Measurements from ENCODE around the gene INHA.

The INHA gene, protein sequence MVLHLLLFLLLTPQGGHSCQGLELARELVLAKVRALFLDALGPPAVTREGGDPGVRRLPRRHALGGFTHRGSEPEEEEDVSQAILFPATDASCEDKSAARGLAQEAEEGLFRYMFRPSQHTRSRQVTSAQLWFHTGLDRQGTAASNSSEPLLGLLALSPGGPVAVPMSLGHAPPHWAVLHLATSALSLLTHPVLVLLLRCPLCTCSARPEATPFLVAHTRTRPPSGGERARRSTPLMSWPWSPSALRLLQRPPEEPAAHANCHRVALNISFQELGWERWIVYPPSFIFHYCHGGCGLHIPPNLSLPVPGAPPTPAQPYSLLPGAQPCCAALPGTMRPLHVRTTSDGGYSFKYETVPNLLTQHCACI

DNA sequence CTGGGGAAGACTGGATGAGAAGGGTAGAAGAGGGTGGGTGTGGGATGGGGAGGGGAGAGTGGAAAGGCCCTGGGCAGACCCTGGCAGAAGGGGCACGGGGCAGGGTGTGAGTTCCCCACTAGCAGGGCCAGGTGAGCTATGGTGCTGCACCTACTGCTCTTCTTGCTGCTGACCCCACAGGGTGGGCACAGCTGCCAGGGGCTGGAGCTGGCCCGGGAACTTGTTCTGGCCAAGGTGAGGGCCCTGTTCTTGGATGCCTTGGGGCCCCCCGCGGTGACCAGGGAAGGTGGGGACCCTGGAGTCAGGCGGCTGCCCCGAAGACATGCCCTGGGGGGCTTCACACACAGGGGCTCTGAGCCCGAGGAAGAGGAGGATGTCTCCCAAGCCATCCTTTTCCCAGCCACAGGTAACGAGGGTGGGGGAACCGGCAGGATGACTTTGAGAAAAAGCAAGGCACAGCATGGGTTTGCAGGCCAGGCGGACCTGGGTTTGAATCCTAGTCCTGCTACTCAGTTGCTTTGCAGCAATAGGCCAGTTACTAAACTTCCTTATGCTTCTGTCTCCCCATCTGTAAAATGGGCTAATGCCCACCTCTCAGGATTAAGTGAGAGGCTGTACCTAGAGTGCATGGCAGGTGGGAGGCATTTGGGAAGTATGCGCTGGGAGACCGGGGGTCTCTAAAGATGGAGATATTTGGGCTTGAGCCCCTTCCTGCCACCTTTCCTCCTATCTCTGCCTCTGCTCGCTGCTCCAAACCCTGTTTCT is at the start of gene INHA:
INHA (plus strand) TSS at position 74 of the 765 bp plus-strand sequence; CDS start at position 139, 65 bp downstream.
- DNase-seq: peak in 3 of 10 donors; percentile 3 to 75 (median 59)
- intact Hi-C loops (cut with DNase I): no loop called here

DNA sequence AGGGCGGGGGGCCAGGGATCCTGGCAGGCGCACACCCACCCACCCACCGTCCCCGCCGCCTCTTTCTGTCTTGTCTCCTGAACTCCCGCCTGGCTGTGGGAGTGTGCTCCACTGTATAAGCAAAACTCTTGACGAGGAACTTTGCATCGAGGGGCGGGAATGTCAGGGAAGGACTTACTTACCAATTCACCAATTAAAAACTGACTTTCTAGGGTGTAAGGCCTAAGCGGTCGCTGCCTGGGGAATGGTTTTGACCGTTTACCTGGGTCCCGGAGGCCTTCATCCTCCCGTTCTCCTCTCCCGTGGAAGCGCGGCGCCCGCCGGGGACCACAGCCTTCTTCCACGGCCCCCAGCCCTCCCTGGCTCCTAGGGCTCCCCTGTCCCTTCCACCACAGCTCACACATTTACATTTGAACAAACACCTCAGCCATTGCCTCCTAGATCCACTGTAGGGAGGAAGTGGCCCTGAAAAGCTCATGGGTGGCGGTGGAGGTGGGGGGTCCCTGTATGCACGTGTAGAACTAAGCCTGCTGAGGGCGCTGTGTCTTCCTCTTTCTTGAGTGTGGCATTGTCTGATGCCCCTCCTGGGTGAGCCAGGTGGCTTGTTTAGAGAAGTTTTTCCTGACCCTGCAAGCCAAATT is 49.0 kb upstream of the INHA start:
- intact Hi-C loops (cut with DNase I): loop anchor here (5.0 kb wide), 1 partner anchor 41 kb away; no protein-coding TSS in a partner anchor
- DNase-seq: peak in 1 of 10 donors; percentile 51

DNA sequence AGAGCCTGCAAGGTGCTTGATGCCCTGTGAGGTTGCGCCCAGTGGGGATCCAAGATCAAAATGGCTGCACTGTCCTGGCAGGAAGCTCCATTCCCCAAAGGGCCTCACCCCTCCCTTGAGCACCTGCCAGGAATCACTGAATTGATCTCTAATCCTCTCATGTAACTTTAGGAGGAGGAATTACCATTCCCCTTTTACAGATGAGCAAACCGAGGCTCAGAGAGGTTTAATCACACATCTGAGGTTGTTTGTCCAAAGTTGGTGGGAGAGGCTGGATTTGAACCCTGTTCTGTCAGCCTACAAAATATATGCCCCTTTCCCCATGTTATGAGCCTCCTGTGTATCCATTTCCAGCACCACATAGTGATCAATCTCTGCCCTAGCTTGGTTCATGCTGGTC is 47.3 kb upstream of the INHA start:
- intact Hi-C loops (cut with DNase I): loop anchor here (5.0 kb wide), 1 partner anchor 43 kb away; no protein-coding TSS in a partner anchor
- no peak for DNase-seq

DNA sequence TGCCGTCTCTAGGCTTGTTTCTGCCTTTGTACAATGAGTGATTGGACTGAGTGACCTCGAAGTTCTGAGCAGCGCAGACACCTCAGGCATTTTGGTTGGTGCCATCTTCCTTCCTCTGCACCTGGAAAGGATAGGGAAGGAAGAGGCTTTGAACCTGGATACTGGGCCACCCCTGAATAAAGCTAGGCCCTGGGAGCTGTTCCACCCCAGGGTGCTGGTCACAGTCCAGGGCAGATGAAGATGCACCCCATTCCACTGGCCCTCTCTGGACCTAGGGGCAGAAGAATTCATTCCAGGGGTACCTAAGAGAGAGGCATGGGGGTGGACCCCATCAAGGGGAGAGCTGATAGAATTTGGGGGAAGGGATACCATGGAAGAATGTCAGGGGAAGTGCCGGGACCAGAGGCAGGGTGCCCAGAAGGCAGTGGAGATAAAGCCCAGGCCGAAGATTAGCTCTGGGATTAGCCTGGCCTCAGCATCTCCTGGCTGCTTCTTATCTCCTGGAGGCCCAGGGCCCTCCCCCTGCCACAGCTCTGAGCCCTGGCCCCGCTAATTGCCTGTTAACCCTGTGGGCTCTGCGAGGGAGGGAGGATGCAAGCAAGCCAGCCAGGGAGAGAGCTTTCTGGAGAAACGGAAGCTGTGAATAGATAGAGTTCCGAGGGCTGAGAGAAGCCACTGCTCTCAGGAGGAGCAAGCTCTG is 46.4 kb upstream of the INHA start:
- intact Hi-C loops (cut with DNase I): no loop called here
- DNase-seq: peak in 1 of 10 donors; percentile 35

DNA sequence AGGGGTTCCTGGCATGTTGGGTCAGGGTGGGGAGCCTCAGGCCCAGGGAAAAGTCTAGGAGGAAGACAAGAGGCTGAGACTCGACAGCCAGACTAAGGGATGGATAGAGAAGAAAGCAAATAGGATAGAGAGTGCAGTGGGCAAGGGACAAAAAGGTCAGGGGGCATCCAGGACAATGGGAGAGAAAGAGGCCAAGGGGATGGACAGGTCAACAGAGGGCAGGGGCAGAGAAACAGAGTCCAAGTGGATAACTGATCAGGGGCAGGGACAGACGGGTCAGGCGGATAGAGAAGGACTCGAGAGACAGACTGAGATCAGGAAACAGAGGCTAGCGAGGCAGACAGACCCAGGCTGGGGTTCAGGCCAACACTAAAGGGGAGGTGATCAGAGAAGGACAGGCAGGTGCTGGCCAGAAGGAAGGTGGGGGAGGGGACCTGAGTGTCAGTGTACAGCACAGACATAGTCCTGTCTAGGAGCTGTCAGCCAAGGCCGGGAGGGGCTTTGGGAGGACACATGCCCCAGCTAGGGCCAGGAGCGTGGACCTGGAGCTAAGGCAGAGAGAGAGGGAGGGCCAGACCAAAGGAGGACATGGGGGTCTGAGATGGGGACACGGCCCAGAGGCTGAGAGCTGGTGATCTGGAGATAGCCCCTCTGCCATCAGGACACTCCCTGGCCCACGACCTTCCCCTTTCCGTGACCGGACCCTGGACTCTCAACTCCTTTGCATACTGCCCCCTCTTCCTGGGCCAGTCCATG is 45.6 kb upstream of the INHA start:
- intact Hi-C loops (cut with DNase I): no loop called here
- peak in 1 of 10 donors; percentile 25 for DNase-seq

DNA sequence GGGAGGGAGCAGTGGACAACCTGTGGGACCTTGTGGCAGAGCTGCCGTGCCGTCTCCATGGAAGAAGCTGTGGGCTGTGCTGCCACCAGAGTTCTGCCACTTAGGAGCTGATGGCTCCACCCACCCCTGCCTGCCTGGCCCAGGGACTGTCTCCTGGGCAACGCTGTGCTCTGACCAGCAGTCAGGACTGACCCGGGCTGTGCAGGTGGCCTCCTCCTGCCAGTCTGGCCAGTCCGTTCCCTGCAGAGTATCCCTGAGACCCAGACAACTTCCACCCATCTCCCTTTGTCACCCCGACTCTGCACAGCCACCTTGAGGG is 45.1 kb upstream of the INHA start:
- peak in 2 of 10 donors; percentile 74 to 76 for DNase-seq
- intact Hi-C loops (cut with DNase I): no loop called here

DNA sequence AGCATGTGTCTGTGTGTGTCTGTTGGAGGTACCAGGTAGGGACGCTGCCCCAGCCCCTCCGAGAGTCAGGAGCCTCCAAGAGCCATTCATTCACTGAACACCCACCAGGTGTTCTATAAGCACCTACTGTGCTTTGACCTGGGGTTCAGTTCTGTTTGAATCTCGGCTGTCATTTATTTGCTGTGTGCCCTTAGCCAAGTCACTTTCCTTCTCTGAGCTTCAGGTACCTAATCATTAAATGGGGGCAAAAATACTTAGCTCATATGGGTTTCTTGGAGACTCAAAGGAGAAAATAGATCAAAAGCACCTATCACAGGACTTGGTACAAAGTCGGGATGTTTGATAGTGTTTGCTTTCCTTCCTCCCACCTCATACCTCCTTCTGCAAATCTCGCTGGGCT is 44.6 kb upstream of the INHA start:
- intact Hi-C loops (cut with DNase I): no loop called here

DNA sequence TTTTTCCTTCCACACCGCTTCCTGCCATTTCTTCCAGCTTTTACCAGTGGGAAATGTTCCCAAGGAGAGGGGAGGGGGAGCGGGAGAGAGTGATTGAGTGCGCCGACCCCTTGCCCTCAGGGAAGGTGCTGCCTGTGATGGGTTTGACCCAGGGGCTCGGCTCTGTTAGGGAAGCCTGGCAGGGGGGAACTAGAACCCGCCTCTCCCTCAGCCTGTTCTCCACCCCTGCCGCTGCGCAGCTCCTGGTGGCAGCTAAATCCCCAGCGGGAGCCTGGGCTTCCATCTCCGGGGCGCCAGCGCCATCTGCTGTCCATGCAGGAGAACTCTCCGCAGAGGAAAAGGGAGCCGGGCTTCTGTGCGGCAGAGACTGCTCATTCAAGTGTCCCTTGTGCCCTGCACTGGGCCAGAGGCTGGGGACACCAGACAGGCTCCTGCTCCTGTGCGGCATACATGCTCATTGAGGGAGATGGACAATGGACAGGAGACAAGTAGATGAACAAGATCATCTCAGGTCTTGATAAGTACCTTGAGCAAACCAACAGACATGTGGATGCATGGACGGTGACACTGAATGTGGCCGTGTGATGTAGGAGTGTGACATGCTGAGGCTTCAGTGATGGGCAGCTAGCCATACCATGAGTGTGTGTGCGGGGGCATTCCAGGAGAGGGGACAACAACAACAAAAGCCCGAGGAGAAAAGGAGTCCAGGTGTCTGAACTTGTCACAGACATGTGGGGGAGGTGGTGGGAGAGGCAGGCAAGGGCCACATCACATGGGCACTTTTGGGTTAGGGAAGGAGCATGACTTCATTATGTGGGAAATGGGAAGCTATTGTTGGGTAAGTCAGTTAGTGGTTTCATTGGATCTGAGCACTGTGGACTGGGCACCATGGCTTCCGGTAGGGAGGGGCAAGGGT is 41.8 kb upstream of the INHA start:
- intact Hi-C loops (cut with DNase I): loop anchor here (1.0 kb wide), 5 partner anchors 21 to 127 kb away; partner anchors contain the start of gene GMPPA
- peak; percentile 78 to 99 (median 90) for DNase-seq

More for the DNA sequence above, 44.6 kb upstream of the INHA start:
- no peak for DNase-seq

DNA sequence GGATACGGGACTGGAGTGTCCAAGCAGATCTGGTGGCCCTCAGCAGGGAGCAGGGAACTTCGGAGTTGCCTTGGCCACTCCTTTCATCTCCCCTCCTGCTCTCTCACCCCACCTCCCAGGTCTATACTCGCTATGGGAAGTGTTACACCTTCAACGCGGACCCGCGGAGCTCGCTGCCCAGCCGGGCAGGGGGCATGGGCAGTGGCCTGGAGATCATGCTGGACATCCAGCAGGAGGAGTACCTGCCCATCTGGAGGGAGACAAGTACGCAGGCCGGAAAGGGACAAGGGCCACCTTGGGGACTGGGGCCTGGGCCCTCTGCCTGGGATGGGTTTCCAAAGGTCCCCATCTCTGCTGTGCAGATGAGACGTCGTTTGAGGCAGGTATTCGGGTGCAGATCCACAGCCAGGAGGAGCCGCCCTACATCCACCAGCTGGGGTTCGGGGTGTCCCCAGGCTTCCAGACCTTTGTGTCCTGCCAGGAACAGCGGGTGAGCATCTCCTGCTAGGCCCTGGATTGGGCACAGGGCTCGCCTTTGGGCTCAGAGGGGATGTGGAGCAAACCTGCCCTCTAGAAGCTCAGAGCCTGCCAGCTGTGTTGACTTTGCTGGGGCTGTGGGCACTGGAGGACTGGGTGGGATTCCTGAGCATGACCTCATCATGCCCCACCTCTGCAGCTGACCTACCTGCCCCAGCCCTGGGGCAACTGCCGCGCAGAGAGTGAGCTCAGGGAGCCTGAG is 40.3 kb upstream of the INHA start:
- DNase-seq: peak in 2 of 10 donors; percentile 64 to 73
- intact Hi-C loops (cut with DNase I): no loop called here

DNA sequence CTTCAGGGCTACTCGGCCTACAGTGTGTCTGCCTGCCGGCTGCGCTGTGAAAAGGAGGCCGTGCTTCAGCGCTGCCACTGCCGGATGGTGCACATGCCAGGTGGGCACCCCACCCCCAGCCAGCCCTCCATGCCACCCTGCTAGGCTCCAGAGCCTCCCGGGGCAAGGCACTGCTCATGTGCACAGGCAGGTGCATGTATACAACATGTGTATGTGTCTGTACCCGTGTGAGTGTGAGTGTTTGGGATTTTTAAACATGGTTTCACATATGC is 39.8 kb upstream of the INHA start:
- intact Hi-C loops (cut with DNase I): no loop called here
- DNase-seq: peak in 2 of 10 donors; percentile 77 to 88

DNA sequence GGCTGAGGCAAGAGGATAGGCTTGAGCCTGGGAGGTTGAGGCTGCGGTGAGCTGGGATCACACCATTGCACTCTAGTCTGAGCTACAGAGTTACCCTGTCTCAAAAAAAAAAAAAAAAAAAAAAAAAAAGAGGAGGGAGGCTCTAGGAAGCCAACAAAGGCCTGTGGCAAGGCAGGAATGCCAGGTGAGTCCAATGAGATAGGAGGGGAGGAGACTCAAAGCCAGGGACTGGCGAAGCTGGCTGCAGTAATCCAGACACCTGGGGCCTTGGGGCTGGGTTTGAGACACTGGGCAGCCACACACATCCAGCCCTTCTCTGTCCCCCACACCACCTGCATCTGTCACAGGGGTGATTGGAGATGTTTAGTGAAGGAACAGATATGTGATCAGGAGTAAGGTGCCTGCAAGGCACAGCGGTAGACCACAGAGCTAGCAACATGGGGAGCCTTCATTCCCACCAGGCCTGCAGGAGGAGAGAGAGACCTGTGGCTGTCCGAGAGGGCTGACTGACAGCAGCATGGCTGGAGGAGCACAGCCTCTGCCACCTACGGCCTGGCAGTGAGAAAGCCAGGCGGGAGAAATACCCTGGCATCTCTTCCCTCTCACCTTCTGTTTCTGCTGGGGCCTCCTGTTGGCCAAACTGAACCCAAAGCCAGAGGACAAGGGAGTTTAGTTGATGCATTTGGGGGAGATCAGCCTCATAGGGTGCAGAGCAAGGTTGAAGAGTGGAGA is 38.0 kb upstream of the INHA start:
- DNase-seq: peak in 1 of 10 donors; percentile 26

DNA sequence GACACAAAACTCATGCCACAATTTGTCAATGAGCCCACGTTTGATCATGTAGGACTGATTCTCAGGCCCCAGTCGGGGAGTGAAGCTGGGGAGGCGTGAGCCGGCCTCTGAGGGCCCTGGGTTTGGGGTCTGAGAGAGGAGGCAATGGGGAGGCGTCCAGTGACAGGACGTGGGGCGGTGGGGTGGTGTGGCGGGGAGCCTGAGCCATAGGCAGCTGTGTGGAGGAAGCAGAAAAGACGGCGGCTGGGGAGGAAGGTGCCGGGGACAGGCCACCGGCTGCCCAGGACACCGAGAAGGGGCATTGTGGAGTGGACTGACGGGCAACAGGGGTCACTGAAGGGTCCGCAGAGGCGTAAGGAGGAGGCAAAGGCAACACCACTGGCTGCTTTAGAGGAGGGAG is 35.7 kb upstream of the INHA start:
- intact Hi-C loops (cut with DNase I): no loop called here
- DNase-seq: peak in 2 of 10 donors; percentile 66 to 81

More for the DNA sequence above, 38.0 kb upstream of the INHA start:
- intact Hi-C loops (cut with DNase I): no loop called here

DNA sequence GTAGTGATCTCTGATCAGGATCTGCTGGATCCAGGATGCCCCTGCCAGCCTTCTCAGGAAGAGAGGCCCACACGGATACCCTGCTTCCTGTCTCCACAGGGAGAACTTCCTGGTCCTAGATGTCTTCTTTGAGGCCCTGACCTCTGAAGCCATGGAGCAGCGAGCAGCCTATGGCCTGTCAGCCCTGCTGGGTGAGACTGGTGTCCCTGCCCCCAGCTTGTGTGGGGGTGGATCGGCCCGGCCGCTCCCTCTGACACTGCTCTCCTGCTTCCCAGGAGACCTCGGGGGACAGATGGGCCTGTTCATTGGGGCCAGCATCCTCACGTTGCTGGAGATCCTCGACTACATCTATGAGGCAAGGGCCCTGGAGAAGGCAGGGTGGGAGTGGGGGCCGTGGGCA is 35.1 kb upstream of the INHA start:
- intact Hi-C loops (cut with DNase I): no loop called here
- DNase-seq: peak in 1 of 10 donors; percentile 47

DNA sequence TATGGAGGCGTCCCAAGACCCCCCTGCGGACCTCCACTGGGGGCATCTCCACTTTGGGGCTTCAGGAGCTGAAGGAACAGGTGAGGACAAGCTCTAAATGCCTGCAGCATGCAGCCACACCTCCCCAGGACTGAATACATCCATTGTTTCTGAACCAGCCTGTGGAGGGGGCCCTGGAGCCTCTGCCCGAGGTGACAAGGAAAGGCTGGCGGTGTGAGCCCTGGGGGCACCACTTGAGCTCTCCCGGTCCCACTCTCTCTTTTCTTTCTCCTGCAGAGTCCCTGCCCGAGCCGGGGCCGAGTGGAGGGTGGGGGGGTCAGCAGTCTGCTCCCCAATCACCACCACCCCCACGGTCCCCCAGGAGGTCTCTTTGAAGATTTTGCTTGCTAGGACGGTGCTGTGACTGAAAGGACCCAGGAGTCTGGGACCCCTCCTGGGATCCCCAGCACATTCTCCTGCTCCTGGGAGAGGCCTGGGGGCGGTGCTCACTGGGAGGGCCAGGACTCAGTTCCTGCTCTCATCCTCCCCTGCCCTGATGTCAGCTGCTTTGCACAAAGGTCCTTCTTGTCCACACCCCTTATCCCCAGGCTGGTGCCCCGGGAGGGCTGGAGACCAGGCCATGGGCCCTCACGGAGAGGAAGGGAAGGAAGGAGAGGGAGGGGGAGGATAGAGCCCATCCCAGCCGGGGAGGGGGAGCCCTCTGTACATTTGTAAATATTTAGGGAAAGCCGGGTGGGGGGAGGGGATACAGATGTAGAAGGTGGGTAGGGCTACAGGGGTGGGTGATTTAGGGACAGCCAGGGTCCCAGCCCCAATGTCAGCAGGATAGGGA is 34.2 kb upstream of the INHA start:
- intact Hi-C loops (cut with DNase I): no loop called here
- peak in 1 of 10 donors; percentile 61 for DNase-seq

DNA sequence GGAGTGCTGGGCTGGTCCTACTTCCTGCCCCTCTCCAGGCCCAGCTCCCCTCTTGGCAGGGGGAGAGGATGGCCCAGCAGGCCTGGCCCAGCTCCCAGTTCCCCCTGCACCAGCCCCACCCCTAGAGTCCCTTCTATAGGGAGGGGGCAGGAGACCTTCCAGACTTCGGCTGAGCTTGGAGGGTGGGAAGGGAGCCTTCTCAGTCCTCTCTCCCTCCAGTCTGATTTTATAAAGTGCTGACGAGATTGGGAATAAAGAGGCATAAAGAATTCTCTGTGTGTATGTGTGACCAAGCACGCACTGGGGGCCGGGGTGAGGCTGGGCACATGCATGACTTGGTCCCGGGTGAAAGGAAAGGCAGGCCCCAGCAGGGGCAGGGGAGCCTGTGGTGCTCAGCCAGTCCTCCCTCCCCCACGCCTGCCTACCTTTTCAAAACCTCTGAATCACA is 33.6 kb upstream of the INHA start:
- DNase-seq: peak in 1 of 10 donors; percentile 73
- intact Hi-C loops (cut with DNase I): no loop called here

DNA sequence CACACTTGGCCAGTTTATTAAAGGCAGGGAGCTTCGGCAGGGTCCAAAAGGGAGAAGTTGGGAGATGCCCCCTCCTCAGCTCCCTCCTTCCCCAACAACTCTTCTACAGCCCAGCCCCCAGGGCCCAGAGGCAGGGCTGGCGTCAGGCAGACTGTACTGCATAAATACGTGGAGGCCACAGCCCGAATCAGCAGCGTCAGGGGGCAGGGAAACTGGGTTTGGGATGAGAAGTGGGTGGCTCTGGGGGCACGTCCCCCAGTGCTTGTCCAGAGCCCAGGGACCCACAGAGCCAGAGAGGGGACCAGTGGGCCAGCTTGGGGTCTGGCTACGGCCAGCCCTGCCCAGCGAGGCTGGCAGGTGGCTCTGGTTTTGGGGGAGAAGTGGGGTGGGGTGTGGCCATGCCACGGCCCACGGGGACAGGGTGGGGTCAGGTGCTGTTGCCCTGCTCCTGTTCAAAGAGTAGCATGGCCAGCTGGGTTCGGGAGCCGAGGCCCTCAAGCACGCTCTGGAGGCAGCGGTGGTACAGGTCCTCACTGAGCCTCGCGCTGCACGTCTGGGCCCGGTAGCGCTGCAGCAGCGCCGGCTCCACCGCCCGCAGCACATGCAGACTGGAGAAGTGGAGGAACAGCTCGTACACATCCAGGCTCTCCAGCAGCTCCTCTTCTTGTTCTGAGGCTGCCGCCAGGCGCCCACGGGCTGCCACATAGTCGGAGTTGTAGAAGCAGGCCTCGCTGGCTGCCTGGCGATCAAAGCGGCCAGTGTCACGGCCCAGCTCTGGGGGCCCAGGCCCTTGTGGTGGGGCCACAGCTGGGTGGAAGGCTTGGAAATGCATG is 32.9 kb upstream of the INHA start:
- peak in 2 of 10 donors; percentile 69 to 79 for DNase-seq
- intact Hi-C loops (cut with DNase I): no loop called here
